Endothelial cell of umbilical vein (primary cell): Measurements from ENCODE around the gene PSMD5. TPM values are rescaled to one million over a fixed set of nuclear protein-coding genes. Genes with fewer than 3 reads are reported as not detected.

Experiments used
- BruUV-seq: library from RNA; stranded (reverse); fragments of 400-500 nt; replicated peaks from 2 replicates; lab custom pipeline; 2021; lab: Mats Ljungman, UMichigan
- CTCF ChIA-PET: fragments of 300-600, 350-600 bp; sonication (Branson Sonifier 250); formaldehyde crosslinking; loops from one replicate; lab custom pipeline; 2021; ENCODE audit warnings: antibody characterized with exemption, inconsistent platforms; lab: Charles Lee
- POLR2A ChIA-PET: fragments of 300-600, 350-600 bp; sonication (Branson Sonifier 250); formaldehyde crosslinking; loops from one replicate; lab custom pipeline; 2021; ENCODE audit warnings: antibody characterized with exemption, inconsistent platforms; lab: Charles Lee
- DNase-seq: peaks from one replicate; pipeline ENCODE4 v3.0.0-alpha.2; 2011; ENCODE audit warnings: low read depth, low spot score
- FAIRE-seq: peaks from 2 replicates; lab custom pipeline; 2011; peaks lifted over from hg19 to GRCh38; lab: Jason Lieb, UNC
- H2AFZ ChIP-seq: 2 replicates; pipeline ENCODE4 v1.6.0; 2012; ENCODE audit warnings: low read depth, low read length, control low read depth, inconsistent platforms
- H3K27ac ChIP-seq: 2 replicates; pipeline ENCODE4 v1.5.1; 2011; ENCODE audit warnings: low read depth, mild to moderate bottlenecking, control low read depth, low read length, moderate library complexity; ENCODE audit not compliant: insufficient read depth
- H3K27me3 ChIP-seq, 2 experiments: 2 replicates each; pipeline versions ENCODE4 v1.6.0 to v1.6.1; 2011; ENCODE audit warnings: low read length in 2 of 2, mixed read lengths in 1 of 2; ENCODE audit not compliant: control insufficient read depth in 2 of 2, insufficient read depth in 2 of 2
- H3K36me3 ChIP-seq, 2 experiments: 2 replicates in 1 of 2; 3 replicates in 1 of 2; pipeline ENCODE4 v1.5.1; 2011; ENCODE audit warnings: low read length in 2 of 2, mild to moderate bottlenecking in 1 of 2, moderate library complexity in 1 of 2; ENCODE audit not compliant: control insufficient read depth in 2 of 2, insufficient read depth in 2 of 2; ENCODE audit errors: extremely low read depth in 1 of 2
- H3K4me1 ChIP-seq: 3 replicates; pipeline ENCODE4 v1.5.1; 2011; ENCODE audit warnings: mild to moderate bottlenecking, low read length; ENCODE audit not compliant: control insufficient read depth, insufficient read depth; ENCODE audit errors: extremely low read depth
- H3K4me2 ChIP-seq: 2 replicates; pipeline ENCODE4 v1.6.1; 2011; ENCODE audit warnings: low read length, control low read depth, mixed read lengths; ENCODE audit not compliant: insufficient read depth
- H3K4me3 ChIP-seq, 3 experiments: fragments of 200-600 bp in 1 of 3; sonication (generic), shearing (Covaris generic) in 1 of 3; replicated peaks in 1 of 3; 2 replicates each; pipeline ENCODE4 v1.5.1; 2011 to 2016; ENCODE audit warnings: control low read depth in 3 of 3, low read length in 3 of 3, mild to moderate bottlenecking in 2 of 3, inconsistent platforms in 1 of 3, low read depth in 1 of 3, moderate library complexity in 1 of 3; ENCODE audit not compliant: insufficient read depth in 1 of 3
- H3K79me2 ChIP-seq: 2 replicates; pipeline ENCODE4 v1.6.0; 2012; ENCODE audit warnings: low read length, inconsistent platforms; ENCODE audit not compliant: control insufficient read depth, insufficient read depth
- H3K9ac ChIP-seq: replicated peaks from 2 replicates; pipeline ENCODE3; 2011; ENCODE audit warnings: low read length, control low read depth; ENCODE audit not compliant: insufficient read depth; ENCODE audit errors: extremely low read depth
- H3K9me1 ChIP-seq: replicated peaks from 3 replicates; pipeline ENCODE4 v1.6.0; 2011; ENCODE audit warnings: mild to moderate bottlenecking, low read length; ENCODE audit not compliant: control insufficient read depth, insufficient read depth; ENCODE audit errors: extremely low read depth
- H3K9me3 ChIP-seq: replicated peaks from 2 replicates; pipeline ENCODE4 v1.5.1; 2012; ENCODE audit warnings: low read length, inconsistent platforms; ENCODE audit not compliant: control insufficient read depth, insufficient read depth
- H4K20me1 ChIP-seq: replicated peaks from 2 replicates; pipeline ENCODE3; 2011; ENCODE audit warnings: mild to moderate bottlenecking, low read length; ENCODE audit not compliant: control insufficient read depth, insufficient read depth; ENCODE audit errors: extremely low read depth
- EZH2 ChIP-seq: IDR thresholded peaks from 2 replicates; pipeline ENCODE4 v1.6.1; 2012; ENCODE audit warnings: borderline replicate concordance, low read depth, mild to moderate bottlenecking, moderate library complexity, low read length, inconsistent platforms; ENCODE audit not compliant: severe bottlenecking
- FOS ChIP-seq: IDR thresholded peaks from 2 replicates; pipeline ENCODE4 v1.6.1; 2011; ENCODE audit warnings: mild to moderate bottlenecking, low read length, moderate library complexity, borderline replicate concordance; ENCODE audit not compliant: insufficient read depth
- GATA2 ChIP-seq: IDR thresholded peaks from 2 replicates; pipeline ENCODE4 v1.7.0; 2011; ENCODE audit warnings: low read depth, mild to moderate bottlenecking, moderate library complexity, mixed read lengths, low read length; ENCODE audit not compliant: insufficient read length, insufficient read depth
- JUN ChIP-seq: IDR thresholded peaks from 2 replicates; pipeline ENCODE4 v1.6.1; 2011; ENCODE audit warnings: borderline replicate concordance, low read depth; ENCODE audit not compliant: insufficient read length, insufficient read depth
- MYC ChIP-seq: IDR thresholded peaks from one replicate; pipeline ENCODE4 v1.6.1; 2011; ENCODE audit warnings: mild to moderate bottlenecking, low read depth, low read length
- POLR2A ChIP-seq: IDR thresholded peaks from 2 replicates; pipeline ENCODE4 v1.6.1; 2012; ENCODE audit warnings: low read depth, mild to moderate bottlenecking, control low read depth, low read length
- POLR2AphosphoS5 ChIP-seq: IDR thresholded peaks from 2 replicates; pipeline ENCODE4 v1.6.1; 2012; ENCODE audit warnings: low read depth, mild to moderate bottlenecking, control low read depth, low read length, moderate library complexity; ENCODE audit not compliant: insufficient read depth
- dilution Hi-C: fragments of 300-500 bp; cut with MboI; formaldehyde crosslinking; loops from one replicate; pipeline ENCODE4 v1.15.0; 2019; ENCODE audit warnings: low sequenced_read_pairs; ENCODE audit not compliant: extremely low pct_ligation_motif_present
- intact Hi-C: fragments of 100-400 bp; cut with micrococcal nuclease; formaldehyde crosslinking; loops from one replicate; pipeline ENCODE4 v1.10.0; 2022
- polyA plus RNA-seq, 4 experiments: library from polyadenylated mRNA; depleted of rRNA in 3 of 4; stranded (reverse) in 3 of 4; unstranded in 1 of 4; fragments of >200 nt; gene quantifications; 2 replicates each; pipeline versions ENCODE4 v1.2.1 to v1.2.3, GENCODE V29; 2011 to 2012; ENCODE audit warnings: missing spikeins in 1 of 4
- total RNA-seq: library from RNA; stranded (reverse); gene quantifications from 2 replicates; pipeline ENCODE4 v1.2.3, GENCODE V29; 2021
- TF ChIP-seq, protein P1 (sequence below): IDR thresholded peaks from 2 replicates; pipeline ENCODE4 v1.6.1; 2011; ENCODE audit not compliant: insufficient read depth, insufficient read length
- TF ChIP-seq, protein P2 (sequence below), 2 donors: IDR thresholded peaks; 1 replicate in 1 of 2; 2 replicates in 1 of 2; pipeline ENCODE4 v1.5.1; 2011; ENCODE audit warnings: low read length in 2 of 2, mild to moderate bottlenecking in 2 of 2, moderate library complexity in 2 of 2, control low read depth in 1 of 2, inconsistent platforms in 1 of 2, low read depth in 1 of 2; ENCODE audit not compliant: insufficient read depth in 1 of 2; ENCODE audit errors: extremely low read depth in 1 of 2

The PSMD5 gene
- total and polyA plus RNA-seq, 2 donors (not counting 3 experiments of a cell fraction or from before 2014, with no cell fraction given), result 20.4 to 70.2 TPM

DNA sequence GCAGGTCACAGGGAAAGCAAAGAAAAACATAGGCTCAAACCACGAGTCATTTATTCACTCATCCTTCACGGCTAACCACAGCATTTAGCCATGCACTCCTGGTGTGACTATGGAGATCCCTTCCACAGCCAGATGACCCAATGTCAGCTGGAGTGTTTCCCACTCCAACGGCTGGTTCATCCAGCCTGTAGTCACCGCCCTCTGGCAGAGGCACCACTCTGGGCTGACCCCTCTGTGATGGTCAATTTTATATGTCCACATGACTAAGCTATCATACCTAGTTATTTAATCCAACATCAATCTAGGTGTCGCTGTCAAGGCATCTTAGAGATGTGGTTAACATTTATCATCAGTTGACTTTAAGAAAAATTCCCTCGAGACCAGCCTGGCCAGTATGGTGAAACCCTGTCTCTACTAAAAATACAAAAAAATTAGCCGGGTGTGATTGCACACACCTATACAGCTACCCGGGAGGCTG lies 43.8 kb upstream of the PSMD5 start:
- Histone ChIP-seq H3K4me3 (no peak overlapping the region), H2AFZ (no peak overlapping the region), H3K27ac (no peak overlapping the region), H3K79me2 (no peaks in the 10 kb centered on the region), H4K20me1 (no peaks in the 10 kb centered on the region), H3K36me3 (no peaks in the 10 kb centered on the region), H3K4me1 (peaks cover under 1% of the 10 kb centered on the region), H3K27me3 (no peaks in the 10 kb centered on the region), H3K9me1 (no peaks in the 10 kb centered on the region), H3K9ac (no peak overlapping the region), H3K9me3 (no peaks in the 10 kb centered on the region), H3K4me2 (no peak overlapping the region)
- POLR2A ChIA-PET, result no interaction called here
- TF ChIP-seq EZH2, result no peak
- no peak for TF ChIP-seq FOS
- BruUV-seq, result no TSS peak
- DNase-seq (no peak), FAIRE-seq (no peak)
- intact Hi-C loops, result no loop called here
- CTCF ChIA-PET, result interaction anchor here (1.2 kb wide), 1 partner anchor 9 kb away, joined by 3 read pairs; no protein-coding TSS in a partner anchor
- dilution Hi-C loops, result no loop called here

DNA sequence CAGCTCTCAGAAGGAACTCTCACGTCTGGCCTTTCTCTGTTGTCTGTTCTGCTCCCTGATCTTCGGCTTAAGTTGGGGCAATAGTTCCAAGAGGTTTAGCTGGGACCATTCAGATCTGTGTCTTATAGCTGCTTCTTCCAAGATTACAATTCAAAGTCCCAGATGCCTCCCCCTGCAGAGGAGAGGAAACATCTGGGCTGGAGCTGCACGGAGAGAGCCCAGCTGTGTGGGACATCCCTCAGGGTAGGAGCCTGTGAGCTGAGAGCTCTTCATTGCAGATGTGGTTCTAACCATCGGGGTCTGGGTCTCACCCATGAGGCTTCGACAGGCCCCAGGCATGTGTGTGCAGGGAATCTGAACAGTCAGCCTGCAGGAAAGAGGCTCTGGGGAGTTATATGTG lies 43.2 kb upstream of the PSMD5 start:
- intact Hi-C loops (no loop called here), dilution Hi-C loops (no loop called here)
- Histone ChIP-seq H3K4me1 (no peaks in the 10 kb centered on the region), H3K36me3 (no peaks in the 10 kb centered on the region), H3K4me2 (no peak overlapping the region), H3K4me3 (no peak overlapping the region), H2AFZ (no peak overlapping the region), H4K20me1 (no peaks in the 10 kb centered on the region), H3K9ac (no peak overlapping the region), H3K9me3 (no peaks in the 10 kb centered on the region), H3K79me2 (no peaks in the 10 kb centered on the region), H3K9me1 (no peaks in the 10 kb centered on the region), H3K27ac (no peak overlapping the region), H3K27me3 (no peaks in the 10 kb centered on the region)
- TF ChIP-seq JUN (no peak), GATA2 (no peak), EZH2 (no peak), POLR2A (no peak), FOS (no peak), MYC (no peak), POLR2AphosphoS5 (no peak)
- TF ChIP-seq, protein P1, sequence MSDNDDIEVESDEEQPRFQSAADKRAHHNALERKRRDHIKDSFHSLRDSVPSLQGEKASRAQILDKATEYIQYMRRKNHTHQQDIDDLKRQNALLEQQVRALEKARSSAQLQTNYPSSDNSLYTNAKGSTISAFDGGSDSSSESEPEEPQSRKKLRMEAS, result no peak
- TF ChIP-seq, protein P2, sequence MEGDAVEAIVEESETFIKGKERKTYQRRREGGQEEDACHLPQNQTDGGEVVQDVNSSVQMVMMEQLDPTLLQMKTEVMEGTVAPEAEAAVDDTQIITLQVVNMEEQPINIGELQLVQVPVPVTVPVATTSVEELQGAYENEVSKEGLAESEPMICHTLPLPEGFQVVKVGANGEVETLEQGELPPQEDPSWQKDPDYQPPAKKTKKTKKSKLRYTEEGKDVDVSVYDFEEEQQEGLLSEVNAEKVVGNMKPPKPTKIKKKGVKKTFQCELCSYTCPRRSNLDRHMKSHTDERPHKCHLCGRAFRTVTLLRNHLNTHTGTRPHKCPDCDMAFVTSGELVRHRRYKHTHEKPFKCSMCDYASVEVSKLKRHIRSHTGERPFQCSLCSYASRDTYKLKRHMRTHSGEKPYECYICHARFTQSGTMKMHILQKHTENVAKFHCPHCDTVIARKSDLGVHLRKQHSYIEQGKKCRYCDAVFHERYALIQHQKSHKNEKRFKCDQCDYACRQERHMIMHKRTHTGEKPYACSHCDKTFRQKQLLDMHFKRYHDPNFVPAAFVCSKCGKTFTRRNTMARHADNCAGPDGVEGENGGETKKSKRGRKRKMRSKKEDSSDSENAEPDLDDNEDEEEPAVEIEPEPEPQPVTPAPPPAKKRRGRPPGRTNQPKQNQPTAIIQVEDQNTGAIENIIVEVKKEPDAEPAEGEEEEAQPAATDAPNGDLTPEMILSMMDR (IDR thresholded peaks at IDR 0.05; ENCODE audit: extremely low read depth in 1 of 2, insufficient read depth in 1 of 2, low read depth in 1 of 2, low read length in 2 of 2), result no peak
- ChIA-PET POLR2A (no interaction called here), CTCF (interaction anchor here (1.2 kb wide), 1 partner anchor 8 kb away, joined by 3 read pairs; no protein-coding TSS in a partner anchor)
- no peak for FAIRE-seq
- no TSS peak for BruUV-seq
- DNase-seq, result no peak
